HepG2 (cell line): ENCODE measurements around the gene SOWAHD. TPM values are rescaled to one million over a fixed set of nuclear protein-coding genes. Genes with fewer than 3 reads are reported as not detected.

Experiments used
- ARNTL ChIP-seq: sonication (generic); formaldehyde crosslinking; IDR thresholded peaks from 2 replicates; pipeline ENCODE4 v1.4.0; 2020; ENCODE audit warnings: mild to moderate bottlenecking, missing genetic modification reagents
- ATF3 ChIP-seq: sonication (generic); formaldehyde crosslinking; IDR thresholded peaks from 2 replicates; pipeline ENCODE4 v1.4.0; 2020; ENCODE audit warnings: missing genetic modification reagents
- CSRNP1 ChIP-seq: sonication (generic); formaldehyde crosslinking; IDR thresholded peaks from 2 replicates; pipeline ENCODE4 v1.8.1; 2023; ENCODE audit warnings: mild to moderate bottlenecking, missing genetic modification reagents
- EED ChIP-seq: sonication (generic); formaldehyde crosslinking; IDR thresholded peaks from 2 replicates; pipeline ENCODE4 v1.5.0; 2020; ENCODE audit warnings: mild to moderate bottlenecking, missing genetic modification reagents
- FOXP1 ChIP-seq, 2 experiments: fragments of 450-650 bp in 1 of 2; IDR thresholded peaks; 2 replicates each; pipeline ENCODE4 v1.6.1; 2017 to 2018; ENCODE audit warnings: antibody characterized with exemption in 1 of 2
- HDAC2 ChIP-seq: sonication (generic); formaldehyde crosslinking; IDR thresholded peaks from 2 replicates; pipeline ENCODE4 v1.4.0; 2020; ENCODE audit warnings: missing genetic modification reagents
- HIVEP1 ChIP-seq: sonication (generic); formaldehyde crosslinking; IDR thresholded peaks from 2 replicates; pipeline ENCODE4 v1.4.0; 2020; ENCODE audit warnings: mild to moderate bottlenecking, missing genetic modification reagents
- IKZF4 ChIP-seq: sonication (generic); formaldehyde crosslinking; IDR thresholded peaks from 2 replicates; pipeline ENCODE4 v1.5.1; 2020; ENCODE audit warnings: borderline replicate concordance, mild to moderate bottlenecking, low read depth, missing genetic modification reagents; ENCODE audit errors: not compliant biosample characterization
- IKZF5 ChIP-seq: IDR thresholded peaks from 2 replicates; pipeline ENCODE4 v1.6.1; 2018; ENCODE audit warnings: missing genetic modification reagents, mild to moderate bottlenecking, missing compliant biosample characterization
- KDM6A ChIP-seq: IDR thresholded peaks from 2 replicates; pipeline ENCODE4 v1.6.1; 2016; ENCODE audit warnings: low read depth
- NKX3-1 ChIP-seq: sonication (generic); formaldehyde crosslinking; IDR thresholded peaks from 2 replicates; pipeline ENCODE4 v1.5.0; 2020; ENCODE audit warnings: missing genetic modification reagents
- PHF8 ChIP-seq: sonication (generic); formaldehyde crosslinking; IDR thresholded peaks from 2 replicates; pipeline ENCODE4 v1.5.0; 2020; ENCODE audit warnings: missing genetic modification reagents
- POGZ ChIP-seq: sonication (generic); formaldehyde crosslinking; IDR thresholded peaks from 2 replicates; pipeline ENCODE4 v1.4.0; 2020; ENCODE audit warnings: mild to moderate bottlenecking, missing genetic modification reagents
- RAD51 ChIP-seq: fragments of 450-650 bp; IDR thresholded peaks from 2 replicates; pipeline ENCODE4 v1.6.1; 2016; ENCODE audit warnings: borderline replicate concordance
- TAF1 ChIP-seq: sonication (generic); formaldehyde crosslinking; IDR thresholded peaks from 2 replicates; pipeline ENCODE4 v1.4.0; 2020; ENCODE audit warnings: missing genetic modification reagents
- TCF7 ChIP-seq: sonication (generic); IDR thresholded peaks from 2 replicates; pipeline ENCODE4 v1.6.1; 2016; ENCODE audit warnings: antibody characterized with exemption, low read depth
- THRA ChIP-seq: sonication (generic); formaldehyde crosslinking; IDR thresholded peaks from 2 replicates; pipeline ENCODE4 v1.4.0; 2020; ENCODE audit warnings: missing genetic modification reagents, borderline replicate concordance
- TMF1 ChIP-seq: sonication (generic); formaldehyde crosslinking; IDR thresholded peaks from 2 replicates; pipeline ENCODE4 v1.8.1; 2022; ENCODE audit warnings: low read depth, missing genetic modification reagents
- YY1 ChIP-seq: IDR thresholded peaks from 2 replicates; pipeline ENCODE4 v1.6.1; 2011; ENCODE audit warnings: low read length, low read depth, moderate library complexity, mild to moderate bottlenecking; ENCODE audit not compliant: insufficient read depth, insufficient replicate concordance
- ZEB1 ChIP-seq: IDR thresholded peaks from 2 replicates; pipeline ENCODE4 v1.6.1; 2012; ENCODE audit warnings: mild to moderate bottlenecking, low read depth, inconsistent platforms; ENCODE audit not compliant: insufficient replicate concordance
- ZFX ChIP-seq: sonication (generic); formaldehyde crosslinking; IDR thresholded peaks from 2 replicates; pipeline ENCODE4 v1.4.0; 2020; ENCODE audit warnings: mild to moderate bottlenecking, low read depth, missing genetic modification reagents, moderate library complexity
- ZNF44 ChIP-seq: sonication (generic); formaldehyde crosslinking; IDR thresholded peaks from 2 replicates; pipeline ENCODE4 v1.5.1; 2020; ENCODE audit warnings: mild to moderate bottlenecking, missing genetic modification reagents
- ZNF605 ChIP-seq: sonication (generic); formaldehyde crosslinking; IDR thresholded peaks from 2 replicates; pipeline ENCODE4 v1.8.0; 2022; ENCODE audit warnings: mild to moderate bottlenecking, missing genetic modification reagents
- ZNF879 ChIP-seq: sonication (generic); formaldehyde crosslinking; IDR thresholded peaks from 2 replicates; pipeline ENCODE4 v1.8.1; 2023; ENCODE audit warnings: missing genetic modification reagents
- ZZZ3 ChIP-seq: sonication (generic); formaldehyde crosslinking; IDR thresholded peaks from 2 replicates; pipeline ENCODE4 v1.4.0; 2020; ENCODE audit warnings: missing genetic modification reagents, mild to moderate bottlenecking, borderline replicate concordance
- polyA plus RNA-seq, 8 experiments: library from polyadenylated mRNA; depleted of rRNA in 3 of 8; stranded (reverse) in 7 of 8; unstranded in 1 of 8; fragments of >200 nt; fragmentation: Illumina TruSeq in 4 of 8; extraction: Trizol in 4 of 8; gene quantifications; 2 replicates each; pipeline versions ENCODE4 v1.2.1 to v1.2.3, GENCODE V29; 2011 to 2016; ENCODE audit warnings: low read depth in 4 of 8, missing spikeins in 1 of 8, mixed read lengths in 1 of 8; ENCODE audit not compliant: insufficient read depth in 1 of 8
- total RNA-seq, 5 experiments: library from RNA; depleted of rRNA; stranded (reverse); fragments of >200 nt; fragmentation: Illumina TruSeq; extraction: Trizol; gene quantifications; 2 replicates each; pipeline ENCODE4 v1.2.3, GENCODE V29; 2016; ENCODE audit warnings: low read depth in 1 of 5
- TF ChIP-seq, protein P1 (sequence below): fragments of 450-650 bp; IDR thresholded peaks from 2 replicates; pipeline ENCODE4 v1.6.1; 2016

The SOWAHD gene
- total and polyA plus RNA-seq, 2 of the 13 experiments (the other 11 are each of a cell fraction or from before 2014, with no cell fraction given) = 1.0 to 1.3 TPM

DNA sequence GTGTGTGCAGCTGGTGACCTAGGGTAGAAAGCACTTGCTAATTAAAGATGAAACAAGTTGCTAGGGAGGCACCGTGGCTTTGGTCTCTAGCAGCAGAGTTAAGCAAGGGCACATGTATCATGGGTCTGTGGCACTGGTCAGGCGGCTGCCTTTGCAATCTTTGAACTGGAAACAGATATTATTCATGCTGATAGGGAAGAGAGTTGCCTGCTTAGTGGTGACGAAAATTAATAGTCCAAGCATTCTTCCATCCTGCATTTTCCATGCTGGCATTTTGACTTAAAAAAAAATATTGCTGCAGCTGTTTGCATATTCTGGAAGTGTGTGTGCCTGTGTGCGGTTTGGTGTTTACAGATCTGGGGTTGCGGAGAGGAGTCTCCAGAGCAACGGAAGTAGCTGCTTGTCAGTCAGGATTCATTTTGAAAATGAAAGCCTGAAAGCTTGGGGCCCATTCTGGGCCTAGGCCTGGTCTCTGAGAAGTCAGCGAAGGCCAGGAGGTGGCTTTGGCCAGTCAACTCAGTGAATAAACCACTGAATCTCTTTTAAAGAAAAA, 2.3 kb upstream of the SOWAHD start (continued):
- TF ChIP-seq TMF1 (CRISPR knock-in tag) (no peak), HIVEP1 (CRISPR knock-in tag) (no peak), PHF8 (CRISPR knock-in tag) (peak; percentile 24; the same call in 1 of the 2 replicates), HDAC2 (no peak), NKX3-1 (CRISPR knock-in tag) (no peak), ZEB1 (no peak), ZZZ3 (no peak), FOXP1 (IDR thresholded peaks at IDR 0.05) (no peak), FOXP1 (CRISPR knock-in tag; IDR thresholded peaks at IDR 0.05) (0 out of 2 replicates have a peak, but pooled peaks have one; percentile 10), TCF7 (no peak), IKZF5 (CRISPR knock-in tag) (no peak), TAF1 (CRISPR knock-in tag) (no peak), EED (CRISPR knock-in tag) (no peak), ATF3 (no peak), YY1 (peak; percentile 25), ZFX (CRISPR knock-in tag) (peak; percentile 60; the same call in 1 of the 2 replicates), CSRNP1 (CRISPR knock-in tag) (no peak), IKZF4 (CRISPR knock-in tag) (no peak), RAD51 (no peak), KDM6A (no peak), ZNF605 (no peak), THRA (CRISPR knock-in tag) (no peak), POGZ (no peak), ZNF879 (no peak), ZNF44 (CRISPR knock-in tag) (no peak), ARNTL (CRISPR knock-in tag) (no peak)
- TF ChIP-seq, protein P1, sequence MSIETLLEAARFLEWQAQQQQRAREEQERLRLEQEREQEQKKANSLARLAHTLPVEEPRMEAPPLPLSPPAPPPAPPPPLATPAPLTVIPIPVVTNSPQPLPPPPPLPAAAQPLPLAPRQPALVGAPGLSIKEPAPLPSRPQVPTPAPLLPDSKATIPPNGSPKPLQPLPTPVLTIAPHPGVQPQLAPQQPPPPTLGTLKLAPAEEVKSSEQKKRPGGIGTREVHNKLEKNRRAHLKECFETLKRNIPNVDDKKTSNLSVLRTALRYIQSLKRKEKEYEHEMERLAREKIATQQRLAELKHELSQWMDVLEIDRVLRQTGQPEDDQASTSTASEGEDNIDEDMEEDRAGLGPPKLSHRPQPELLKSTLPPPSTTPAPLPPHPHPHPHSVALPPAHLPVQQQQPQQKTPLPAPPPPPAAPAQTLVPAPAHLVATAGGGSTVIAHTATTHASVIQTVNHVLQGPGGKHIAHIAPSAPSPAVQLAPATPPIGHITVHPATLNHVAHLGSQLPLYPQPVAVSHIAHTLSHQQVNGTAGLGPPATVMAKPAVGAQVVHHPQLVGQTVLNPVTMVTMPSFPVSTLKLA = no peak
